B cell (primary cell): ENCODE measurements around the gene UBE2O.

Source experiments
- CTCF ChIP-seq: fragments of 200-600 bp; IDR thresholded peaks from one replicate; pipeline ENCODE4 v1.8.0; 2022; ENCODE audit warnings: antibody characterized with exemption, mild to moderate bottlenecking
- EZH2 ChIP-seq: IDR thresholded peaks from 2 replicates; pipeline ENCODE4 v1.6.1; 2012; ENCODE audit warnings: borderline replicate concordance, low read depth, mild to moderate bottlenecking, moderate library complexity, low read length; ENCODE audit not compliant: insufficient read depth, poor library complexity, severe bottlenecking

GRCh38 chr17:76484228-76484725, 31.3 kb upstream of the UBE2O start:
- no peak for TF ChIP-seq CTCF
- TF ChIP-seq EZH2, result no peak
